A549 (cell line): ENCODE measurements around the gene SPIN1. TPM values are rescaled to one million over a fixed set of nuclear protein-coding genes. Genes with fewer than 3 reads are reported as not detected.

Experiments used
- ATAC-seq, 2 experiments: fragments of 200-7000 bp in 1 of 2; fragments of >200 bp in 1 of 2; cut with Nextera tagmentation in 1 of 2; cut with Tn5 transposase in 1 of 2; 3 replicates each; pipeline versions ENCODE4 v1.8.0 to v1.9.1; 2018 to 2020; ENCODE audit warnings: mild to moderate bottlenecking in 1 of 2, moderate library complexity in 1 of 2
- CTCF ChIA-PET: fragments of 300-600 bp; sonication (Branson Sonifier 250); formaldehyde crosslinking; extraction: SDS; loops from one replicate; lab custom pipeline; 2021; ENCODE audit warnings: antibody characterized with exemption, inconsistent platforms; lab: Yijun Ruan, JAX
- POLR2A ChIA-PET: fragments of 350-600 bp; formaldehyde crosslinking; extraction: SDS; loops from one replicate; lab custom pipeline; 2021; ENCODE audit warnings: antibody characterized with exemption, inconsistent platforms; lab: Yijun Ruan, JAX
- DNase-seq, 2 experiments: peaks; one replicate each; pipeline versions ENCODE4 v3.0.0 to v3.0.0-alpha.2; 2011 to 2016; ENCODE audit warnings: low read depth in 1 of 2, low spot score in 1 of 2
- FAIRE-seq: peaks from 2 replicates; lab custom pipeline; 2011; peaks lifted over from hg19 to GRCh38; lab: Jason Lieb, UNC
- H3K27ac ChIP-seq, 2 experiments: fragments of >200 bp; sonication (Bioruptor Twin); formaldehyde crosslinking; 3 replicates each; pipeline ENCODE4 v1.5.1; 2016 to 2017
- H3K4me1 ChIP-seq: fragments of >200 bp; sonication (Bioruptor Twin); formaldehyde crosslinking; 3 replicates; pipeline ENCODE4 v1.6.1; 2016
- H3K4me2 ChIP-seq: fragments of >200 bp; sonication (Bioruptor Twin); formaldehyde crosslinking; 3 replicates; pipeline ENCODE4 v1.6.1; 2016
- H3K4me3 ChIP-seq: fragments of >200 bp; sonication (Bioruptor Twin); formaldehyde crosslinking; 3 replicates; pipeline ENCODE4 v1.5.1; 2016
- H3K9me3 ChIP-seq: fragments of >200 bp; sonication (Bioruptor Twin); formaldehyde crosslinking; 3 replicates; pipeline ENCODE4 v1.6.1; 2016
- E2F6 ChIP-seq: IDR thresholded peaks from 2 replicates; pipeline ENCODE4 v1.6.1; 2012; ENCODE audit warnings: low read depth, borderline replicate concordance
- EP300 ChIP-seq, 2 experiments: fragments of >200 bp; sonication (Bioruptor Twin); formaldehyde crosslinking; IDR thresholded peaks; 2 replicates in 1 of 2; 3 replicates in 1 of 2; pipeline ENCODE4 v1.6.1; 2016 to 2017
- ESRRA ChIP-seq: fragments of 150-350 bp; IDR thresholded peaks from 2 replicates; pipeline ENCODE4 v1.6.1; 2014; ENCODE audit warnings: mild to moderate bottlenecking, low read length, borderline replicate concordance
- FOSB ChIP-seq: fragments of 250-450 bp; sonication (Bioruptor Pico); IDR thresholded peaks from 2 replicates; pipeline ENCODE4 v1.5.0; 2020; ENCODE audit warnings: mild to moderate bottlenecking, moderate library complexity
- FOSL2 ChIP-seq, 2 experiments: fragments of 450-650 bp in 1 of 2; fragments of >200 bp in 1 of 2; sonication (Bioruptor Twin) in 1 of 2; formaldehyde crosslinking; IDR thresholded peaks; 2 replicates each; pipeline versions ENCODE4 v1.5.0 to v1.6.1; 2016 to 2020; ENCODE audit warnings: mild to moderate bottlenecking in 1 of 2, moderate library complexity in 1 of 2
- HMGXB4 ChIP-seq: fragments of 250-450 bp; sonication (Bioruptor Pico); IDR thresholded peaks from 2 replicates; pipeline ENCODE4 v1.5.0; 2021; ENCODE audit warnings: mild to moderate bottlenecking, moderate library complexity, borderline replicate concordance
- HOXA7 ChIP-seq: fragments of 250-450 bp; sonication (Bioruptor Pico); IDR thresholded peaks from 2 replicates; pipeline ENCODE4 v1.5.0; 2020; ENCODE audit warnings: mild to moderate bottlenecking, moderate library complexity
- KDM1A ChIP-seq: fragments of 200-600 bp; sonication (generic); IDR thresholded peaks from 2 replicates; pipeline ENCODE4 v1.6.1; 2016; ENCODE audit warnings: low read depth, mild to moderate bottlenecking
- NFE2L2 ChIP-seq: fragments of 150-350 bp; conservative IDR thresholded peaks from 2 replicates; pipeline ENCODE4 v1.6.1; 2014; ENCODE audit warnings: low read length
- NPAS2 ChIP-seq: fragments of 250-450 bp; sonication (Bioruptor Pico); IDR thresholded peaks from 2 replicates; pipeline ENCODE4 v1.8.0; 2022; ENCODE audit warnings: mild to moderate bottlenecking, moderate library complexity, borderline replicate concordance
- PBX3 ChIP-seq: IDR thresholded peaks from 2 replicates; pipeline ENCODE4 v1.6.1; 2012
- REST ChIP-seq: fragments of 200-600 bp; sonication (generic); IDR thresholded peaks from 2 replicates; pipeline ENCODE4 v1.6.1; 2016; ENCODE audit warnings: antibody characterized with exemption, mild to moderate bottlenecking, moderate library complexity
- RFX5 ChIP-seq: fragments of 450-650 bp; IDR thresholded peaks from 2 replicates; pipeline ENCODE4 v1.7.1; 2014; ENCODE audit warnings: antibody characterized with exemption, mild to moderate bottlenecking, moderate library complexity
- SMC3 ChIP-seq: fragments of >200 bp; sonication (Bioruptor Twin); formaldehyde crosslinking; IDR thresholded peaks from 3 replicates; pipeline ENCODE4 v1.6.1; 2018; ENCODE audit warnings: inconsistent platforms
- SREBF2 ChIP-seq: fragments of 450-650 bp; IDR thresholded peaks from 2 replicates; pipeline ENCODE4 v1.6.1; 2014; ENCODE audit warnings: mild to moderate bottlenecking, moderate library complexity
- TFCP2L1 ChIP-seq: fragments of 250-450 bp; sonication (Bioruptor Pico); IDR thresholded peaks from 2 replicates; pipeline ENCODE4 v1.5.0; 2021; ENCODE audit warnings: mild to moderate bottlenecking
- TP53 ChIP-seq: fragments of 250-450 bp; sonication (Bioruptor Pico); IDR thresholded peaks from 2 replicates; pipeline ENCODE4 v1.5.0; 2021; ENCODE audit warnings: mild to moderate bottlenecking, moderate library complexity
- ZSCAN20 ChIP-seq: fragments of 250-450 bp; sonication (Bioruptor Pico); IDR thresholded peaks from 2 replicates; pipeline ENCODE4 v1.8.0; 2022; ENCODE audit warnings: mild to moderate bottlenecking, moderate library complexity
- WGBS: methylation state at CpG from one replicate; pipeline ENCODE4 v1.1.6; 2017; ENCODE audit errors: missing lambda C conversion rate; 5-methylcytosine and 5-hydroxymethylcytosine counted together
- polyA plus RNA-seq, 4 experiments: library from polyadenylated mRNA; depleted of rRNA in 3 of 4; stranded (reverse); fragments of >200 nt; fragmentation: RNase III in 1 of 4; extraction: RNeasy Plus Mini Kit Qiagen cat#74134 plus additional on column Dnase treatment in 1 of 4; gene quantifications; 2 replicates in 3 of 4; 3 replicates in 1 of 4; pipeline ENCODE4 v1.2.3, GENCODE V29; 2011 to 2017

The SPIN1 gene
- polyA plus RNA-seq, 2 of the 4 experiments (the other 2 are of a cell fraction), result 47.8 to 83.9 TPM

GRCh38 chr9:88420227-88420626, 32.0 kb downstream of the SPIN1 start:
- H3K9me3 ChIP-seq, result peaks cover 24% of the 10 kb centered on the region
- H3K4me2 ChIP-seq, result no peak overlapping the region
- H3K27ac ChIP-seq, result no peak overlapping the region
- no peak overlapping the region for H3K4me3 ChIP-seq
- ChIA-PET CTCF (no interaction called here), POLR2A (no interaction called here)
- DNase-seq, result no peak
- ATAC-seq, result no peak
- FAIRE-seq, result no peak
- WGBS, result 96% methylated on average over 7 of the region's 7 CpGs
- no peak for TF ChIP-seq HOXA7 (CRISPR knock-in tag)
- no peak for TF ChIP-seq ESRRA
- TF ChIP-seq PBX3, result no peak
- no peak for TF ChIP-seq TFCP2L1
- no peak for TF ChIP-seq SMC3
- no peak for TF ChIP-seq FOSL2 (IDR thresholded peaks at IDR 0.05)
- TF ChIP-seq FOSL2 (CRISPR knock-in tag; IDR thresholded peaks at IDR 0.05), result no peak
- TF ChIP-seq ZSCAN20 (CRISPR knock-in tag), result no peak
- no peak for TF ChIP-seq REST
- TF ChIP-seq HMGXB4 (CRISPR knock-in tag), result no peak
- no peak for TF ChIP-seq TP53 (CRISPR knock-in tag)
- no peak for TF ChIP-seq EP300 (IDR thresholded peaks at IDR 0.05)
- TF ChIP-seq NPAS2 (CRISPR knock-in tag), result no peak
- TF ChIP-seq SREBF2, result no peak
- peaks cover 1% of the 10 kb centered on the region; the same call in 1 of the 3 replicates for H3K4me1 ChIP-seq

- no peak for ATAC-seq
- no peak overlapping the region for H3K27ac ChIP-seq
- ChIA-PET POLR2A (no interaction called here), CTCF (interaction anchor here (0.5 to 0.6 kb wide), 2 partner anchors 62 to 130 kb away, joined by 3 read pairs; no protein-coding TSS in a partner anchor)
- H3K4me2 ChIP-seq, result no peak overlapping the region
- H3K4me3 ChIP-seq, result no peak overlapping the region
- TF ChIP-seq RFX5 (no peak), FOSB (CRISPR knock-in tag) (no peak), E2F6 (no peak), KDM1A (no peak), NFE2L2 (no peak)
- no peak for DNase-seq
- H3K9me3 ChIP-seq, result peaks cover 24% of the 10 kb centered on the region
- H3K4me1 ChIP-seq, result peaks cover 11% of the 10 kb centered on the region; the same call in 2 of the 3 replicates
- 95% methylated on average over 5 of the region's 5 CpGs for WGBS
- no peak for FAIRE-seq
Observed at GRCh38 chr9:88421348-88421747, 33.1 kb downstream of the SPIN1 start.
